KMS-11 (cell line): ENCODE data around the gene HMSD.

Source experiments
- H2AFZ ChIP-seq: fragments of 200-600 bp; sonication (generic); 2 replicates; pipeline ENCODE4 v1.6.1; 2016; ENCODE audit warnings: antibody characterized with exemption, mixed run types, low read depth
- H3K27ac ChIP-seq: fragments of 200-600 bp; sonication (generic); 2 replicates; pipeline ENCODE4 v1.6.1; 2016; ENCODE audit warnings: mild to moderate bottlenecking, mixed run types
- H3K27me3 ChIP-seq: fragments of 200-600 bp; sonication (generic); 2 replicates; pipeline ENCODE4 v1.6.1; 2017; ENCODE audit warnings: mild to moderate bottlenecking, low read depth, mixed run types, moderate library complexity; ENCODE audit not compliant: insufficient read depth
- H3K36me3 ChIP-seq: fragments of 200-600 bp; sonication (generic); 2 replicates; pipeline ENCODE4 v1.6.1; 2017; ENCODE audit warnings: mild to moderate bottlenecking, mixed run types; ENCODE audit not compliant: insufficient read depth
- H3K4me1 ChIP-seq: fragments of 200-600 bp; sonication (generic); 2 replicates; pipeline ENCODE4 v1.6.1; 2016; ENCODE audit warnings: mild to moderate bottlenecking, low read depth, mixed run types; ENCODE audit not compliant: poor library complexity, severe bottlenecking
- H3K4me2 ChIP-seq: fragments of 200-600 bp; sonication (generic); 2 replicates; pipeline ENCODE4 v1.7.0; 2016; ENCODE audit warnings: mild to moderate bottlenecking, mixed run types
- H3K4me3 ChIP-seq: fragments of 200-600 bp; sonication (generic); IDR thresholded peaks from 2 replicates; pipeline ENCODE4 v1.6.1; 2017; ENCODE audit warnings: low read depth, low read length, mixed read lengths; ENCODE audit not compliant: insufficient read depth
- H3K79me2 ChIP-seq: fragments of 200-600 bp; sonication (generic); 2 replicates; pipeline ENCODE4 v1.6.1; 2016; ENCODE audit warnings: low read depth, mixed run types; ENCODE audit not compliant: insufficient read depth
- H3K9ac ChIP-seq: fragments of 200-600 bp; sonication (generic); 2 replicates; pipeline ENCODE4 v1.6.1; 2016; ENCODE audit warnings: mild to moderate bottlenecking, mixed run types
- H4K20me1 ChIP-seq: fragments of 200-600 bp; sonication (generic); 2 replicates; pipeline ENCODE4 v1.6.1; 2016; ENCODE audit warnings: mild to moderate bottlenecking, mixed run types; ENCODE audit not compliant: insufficient read depth
- TF ChIP-seq, protein P1 (sequence below): fragments of 200-600 bp; sonication (generic); conservative IDR thresholded peaks from 2 replicates; pipeline ENCODE4 v1.6.1; 2017; ENCODE audit warnings: low read depth, mild to moderate bottlenecking, antibody characterized with exemption, low read length, moderate library complexity, mixed read lengths

Gene HMSD

DNA sequence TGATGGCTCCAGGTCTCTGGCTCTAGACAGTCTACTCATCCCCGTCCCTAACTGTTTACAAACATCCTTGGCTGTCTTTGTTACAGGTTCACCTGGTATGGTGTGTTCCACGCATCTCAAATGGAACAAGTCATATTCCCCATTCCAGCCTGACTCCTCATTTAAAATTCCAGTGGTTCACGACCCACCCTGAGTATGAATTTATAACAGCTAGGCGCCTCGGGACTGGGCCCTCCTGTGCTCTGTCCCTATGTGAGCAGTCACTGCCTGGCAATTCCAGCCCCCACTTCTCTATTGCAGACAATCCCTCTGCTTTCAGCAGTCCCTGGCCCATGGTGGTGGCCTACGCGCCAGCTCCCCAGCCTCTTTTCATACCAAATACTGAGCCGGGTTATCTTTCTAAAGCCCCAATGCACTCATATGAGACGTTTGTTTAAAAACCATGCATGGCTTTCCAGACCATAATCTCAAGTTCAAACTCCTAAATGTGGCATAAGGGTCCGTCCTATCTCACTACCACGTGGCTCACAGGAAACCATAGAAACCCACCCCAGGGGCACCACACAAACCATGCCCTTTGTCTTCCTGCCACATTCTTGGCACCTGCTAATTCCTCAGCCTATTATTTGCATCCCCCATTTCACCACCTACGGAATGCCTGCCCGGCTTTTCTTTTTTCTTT, 22.4 kb downstream of the HMSD start:
- peak overlapping the region; percentile 72 for H3K4me2 ChIP-seq
- H3K79me2 ChIP-seq, result no peaks in the 10 kb centered on the region
- peak overlapping the region; percentile 98; the same call in 1 of the 2 replicates for H2AFZ ChIP-seq
- H3K9ac ChIP-seq, result no peak overlapping the region
- no peaks in the 10 kb centered on the region for H3K27me3 ChIP-seq
- TF ChIP-seq, protein P1, sequence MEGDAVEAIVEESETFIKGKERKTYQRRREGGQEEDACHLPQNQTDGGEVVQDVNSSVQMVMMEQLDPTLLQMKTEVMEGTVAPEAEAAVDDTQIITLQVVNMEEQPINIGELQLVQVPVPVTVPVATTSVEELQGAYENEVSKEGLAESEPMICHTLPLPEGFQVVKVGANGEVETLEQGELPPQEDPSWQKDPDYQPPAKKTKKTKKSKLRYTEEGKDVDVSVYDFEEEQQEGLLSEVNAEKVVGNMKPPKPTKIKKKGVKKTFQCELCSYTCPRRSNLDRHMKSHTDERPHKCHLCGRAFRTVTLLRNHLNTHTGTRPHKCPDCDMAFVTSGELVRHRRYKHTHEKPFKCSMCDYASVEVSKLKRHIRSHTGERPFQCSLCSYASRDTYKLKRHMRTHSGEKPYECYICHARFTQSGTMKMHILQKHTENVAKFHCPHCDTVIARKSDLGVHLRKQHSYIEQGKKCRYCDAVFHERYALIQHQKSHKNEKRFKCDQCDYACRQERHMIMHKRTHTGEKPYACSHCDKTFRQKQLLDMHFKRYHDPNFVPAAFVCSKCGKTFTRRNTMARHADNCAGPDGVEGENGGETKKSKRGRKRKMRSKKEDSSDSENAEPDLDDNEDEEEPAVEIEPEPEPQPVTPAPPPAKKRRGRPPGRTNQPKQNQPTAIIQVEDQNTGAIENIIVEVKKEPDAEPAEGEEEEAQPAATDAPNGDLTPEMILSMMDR, result no peak
- H3K4me1 ChIP-seq, result peaks cover 4% of the 10 kb centered on the region
- no peak overlapping the region for H3K27ac ChIP-seq
- H3K4me3 ChIP-seq, result no peak overlapping the region
- H4K20me1 ChIP-seq, result no peaks in the 10 kb centered on the region
- H3K36me3 ChIP-seq, result no peaks in the 10 kb centered on the region

DNA sequence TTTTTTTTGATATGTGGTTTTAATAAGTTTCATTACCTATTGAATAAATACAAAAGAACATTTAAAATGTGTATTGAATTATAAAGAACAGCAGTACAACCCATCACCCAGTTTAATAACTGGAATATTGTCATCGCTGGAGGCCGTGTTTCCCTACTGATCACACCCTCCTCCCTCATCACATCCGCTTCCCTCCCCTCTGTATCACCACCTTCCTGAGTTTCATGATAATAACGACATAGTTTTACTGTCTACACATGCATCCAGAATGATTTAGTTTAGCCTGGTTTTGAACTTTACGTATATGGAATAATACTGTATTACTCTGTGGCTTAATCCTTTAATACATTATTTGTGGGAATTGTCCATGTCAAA, 22.9 kb downstream of the HMSD start:
- Histone ChIP-seq H3K4me1 (peaks cover 4% of the 10 kb centered on the region), H3K36me3 (no peaks in the 10 kb centered on the region), H3K79me2 (no peaks in the 10 kb centered on the region), H2AFZ (no peak overlapping the region), H3K4me3 (no peak overlapping the region), H3K9ac (no peak overlapping the region), H3K4me2 (no peak overlapping the region), H3K27ac (no peak overlapping the region), H3K27me3 (no peaks in the 10 kb centered on the region), H4K20me1 (no peaks in the 10 kb centered on the region)
- TF ChIP-seq, protein P1, result no peak

DNA sequence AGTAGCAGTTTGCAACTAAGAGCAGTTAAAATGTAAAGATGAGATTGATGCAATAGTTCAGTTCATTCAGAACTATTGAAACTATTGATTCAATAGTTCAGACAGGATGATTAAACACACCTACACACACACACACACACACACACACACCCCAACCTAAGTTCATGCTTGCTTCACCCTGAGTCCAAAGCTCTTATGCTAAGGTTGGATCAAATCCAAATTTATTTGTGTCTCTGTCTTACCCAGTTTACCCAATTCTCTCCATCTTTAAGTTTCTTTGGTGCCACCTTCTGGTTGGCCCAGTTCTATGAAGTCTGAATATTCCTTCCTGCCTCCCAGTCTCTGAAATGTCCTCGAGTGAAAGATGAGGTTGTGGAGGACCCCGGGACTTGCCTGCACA, 25.9 kb downstream of the HMSD start:
- TF ChIP-seq, protein P1, result peak; percentile 58
- no peaks in the 10 kb centered on the region for H3K27me3 ChIP-seq
- peaks cover 9% of the 10 kb centered on the region for H3K4me1 ChIP-seq
- no peaks in the 10 kb centered on the region for H3K36me3 ChIP-seq
- no peak overlapping the region for H2AFZ ChIP-seq
- H3K4me2 ChIP-seq, result no peak overlapping the region
- no peak overlapping the region for H3K4me3 ChIP-seq
- H3K9ac ChIP-seq, result no peak overlapping the region
- no peaks in the 10 kb centered on the region for H4K20me1 ChIP-seq
- no peaks in the 10 kb centered on the region for H3K79me2 ChIP-seq
- no peak overlapping the region for H3K27ac ChIP-seq

DNA sequence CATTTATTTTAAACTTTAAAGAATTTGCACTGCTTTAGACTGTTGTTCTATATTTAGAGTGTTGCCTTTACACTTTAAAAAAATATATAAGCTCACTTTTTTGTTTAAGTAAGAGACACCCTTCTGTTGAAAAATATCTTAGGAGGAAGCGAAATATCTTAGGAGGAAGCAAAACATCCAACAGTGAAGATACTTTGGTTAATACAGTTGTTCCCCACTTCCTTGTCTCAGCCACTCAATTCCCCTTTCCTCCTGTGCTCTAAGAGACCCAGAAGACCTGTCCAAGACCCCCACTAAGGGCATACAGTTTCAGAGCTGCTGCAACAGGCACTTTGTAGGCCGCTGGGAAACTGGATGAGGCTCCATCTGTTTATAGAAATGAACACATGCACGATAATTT, 26.5 kb downstream of the HMSD start:
- Histone ChIP-seq H3K9ac (no peak overlapping the region), H3K27me3 (no peaks in the 10 kb centered on the region), H3K27ac (no peak overlapping the region), H2AFZ (no peak overlapping the region), H3K4me1 (peaks cover 9% of the 10 kb centered on the region), H3K36me3 (no peaks in the 10 kb centered on the region), H3K79me2 (no peaks in the 10 kb centered on the region), H3K4me3 (no peak overlapping the region), H3K4me2 (no peak overlapping the region), H4K20me1 (no peaks in the 10 kb centered on the region)
- TF ChIP-seq, protein P1, result no peak
